ENCODE results near the gene PDGFRA.

PDGFRA gene

DNA sequence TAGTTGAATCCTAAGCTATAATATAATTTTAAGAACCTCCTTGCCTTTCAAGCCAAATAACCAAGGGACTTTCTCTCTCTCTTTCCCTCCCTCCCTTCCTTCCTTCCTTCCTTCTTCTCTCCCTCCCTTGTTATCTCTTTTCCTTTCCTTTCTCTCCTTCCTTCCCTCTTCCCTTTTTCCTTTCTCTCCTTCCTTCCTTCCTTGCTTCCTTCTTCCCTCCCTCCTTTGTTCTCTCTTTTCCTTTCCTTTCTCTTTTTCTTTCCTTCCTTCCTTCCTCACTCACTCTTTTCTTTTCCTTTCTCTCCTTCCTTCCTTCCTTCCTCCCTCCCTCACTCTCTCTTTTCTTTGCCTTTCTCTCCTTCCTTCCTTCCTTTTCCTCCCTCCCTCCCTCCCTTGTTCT lies 42.4 kb downstream of the PDGFRA start:
- TF ChIP-seq CTCF (IDR thresholded peaks at IDR 0.05; ENCODE audit: borderline replicate concordance, control extremely low read depth, extremely low read depth, insufficient read depth, missing control alignments), result no peak
- no peak for DNase-seq (ENCODE audit: low spot score)
- in situ Hi-C loops (cut with MboI; ENCODE audit: low sequenced_read_pairs, unreplicated experiment), result no loop called here

- in situ Hi-C loops (cut with MboI; ENCODE audit: low sequenced_read_pairs, unreplicated experiment), result no loop called here
- TF ChIP-seq CTCF (IDR thresholded peaks at IDR 0.05; ENCODE audit: borderline replicate concordance, control extremely low read depth, extremely low read depth, insufficient read depth, missing control alignments), result no peak
- no peak for DNase-seq (ENCODE audit: low spot score)
Observed at GRCh38 chr4:54272051-54272450, 43.0 kb downstream of the PDGFRA start.

DNA sequence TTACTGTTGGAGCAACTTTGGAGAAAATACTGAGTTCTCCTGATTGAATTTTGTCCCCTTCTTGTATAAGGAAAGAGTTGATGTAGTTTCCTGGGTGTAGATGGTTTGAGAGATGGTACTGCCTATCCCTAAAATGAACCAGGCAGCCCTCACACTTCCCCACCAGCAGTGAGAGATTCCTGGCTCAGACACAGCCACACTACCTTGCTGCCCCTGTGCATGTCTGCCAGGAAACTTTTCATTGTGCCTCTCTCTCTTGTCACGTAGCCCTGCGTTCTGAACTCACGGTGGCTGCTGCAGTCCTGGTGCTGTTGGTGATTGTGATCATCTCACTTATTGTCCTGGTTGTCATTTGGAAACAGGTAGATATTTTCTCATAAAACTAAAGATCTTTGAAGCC lies 45.2 kb downstream of the PDGFRA start:
- DNase-seq (ENCODE audit: low spot score), result no peak
- no peak for TF ChIP-seq CTCF (IDR thresholded peaks at IDR 0.05; ENCODE audit: borderline replicate concordance, control extremely low read depth, extremely low read depth, insufficient read depth, missing control alignments)
- in situ Hi-C loops (cut with MboI; ENCODE audit: low sequenced_read_pairs, unreplicated experiment), result no loop called here

GRCh38 chr4:54274795-54275665 lies 45.9 kb downstream of the PDGFRA start:
- in situ Hi-C loops (cut with MboI; ENCODE audit: low sequenced_read_pairs, unreplicated experiment), result no loop called here
- TF ChIP-seq CTCF (IDR thresholded peaks at IDR 0.05; ENCODE audit: borderline replicate concordance, control extremely low read depth, extremely low read depth, insufficient read depth, missing control alignments), result no peak
- no peak for DNase-seq (ENCODE audit: low spot score)

GRCh38 chr4:54276641-54277430 lies 47.7 kb downstream of the PDGFRA start:
- DNase-seq (ENCODE audit: low spot score), result no peak
- in situ Hi-C loops (cut with MboI; ENCODE audit: low sequenced_read_pairs, unreplicated experiment), result no loop called here
- no peak for TF ChIP-seq CTCF (IDR thresholded peaks at IDR 0.05; ENCODE audit: borderline replicate concordance, control extremely low read depth, extremely low read depth, insufficient read depth, missing control alignments)

DNA sequence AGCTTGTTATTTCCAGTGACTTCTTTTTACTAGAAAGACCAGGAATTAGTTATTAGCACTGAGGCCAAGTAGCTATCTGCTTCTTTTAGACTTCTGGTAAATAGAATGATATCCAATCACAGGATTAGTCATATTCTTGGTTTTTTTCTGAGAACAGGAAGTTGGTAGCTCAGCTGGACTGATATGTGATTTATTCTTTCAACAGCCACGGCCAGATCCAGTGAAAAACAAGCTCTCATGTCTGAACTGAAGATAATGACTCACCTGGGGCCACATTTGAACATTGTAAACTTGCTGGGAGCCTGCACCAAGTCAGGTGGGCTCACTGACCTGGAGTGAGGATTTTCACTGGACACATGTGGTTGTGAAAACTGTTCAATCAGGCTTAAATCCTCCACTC lies 48.6 kb downstream of the PDGFRA start:
- in situ Hi-C loops (cut with MboI; ENCODE audit: low sequenced_read_pairs, unreplicated experiment), result no loop called here
- no peak for TF ChIP-seq CTCF (IDR thresholded peaks at IDR 0.05; ENCODE audit: borderline replicate concordance, control extremely low read depth, extremely low read depth, insufficient read depth, missing control alignments)
- DNase-seq (ENCODE audit: low spot score), result peak; percentile 41
